Gastroesophageal sphincter (tissue), 4 donors: Measurements from ENCODE around the gene LARGE1. TPM values are rescaled to one million over a fixed set of nuclear protein-coding genes. Genes with fewer than 3 reads are reported as not detected.

Experiments
- ATAC-seq: fragments of 150-250 bp; one replicate; pipeline ENCODE4 v1.9.1; 2016; ENCODE audit warnings: mild to moderate bottlenecking, moderate library complexity
- H3K27ac ChIP-seq, 4 donors: fragments of 200-600 bp; sonication (generic) in 3 of 4; 1 replicate in 3 of 4; 2 replicates in 1 of 4; pipeline ENCODE4 v1.5.1; 2016 to 2019
- H3K27me3 ChIP-seq: fragments of 200-600 bp; sonication (generic); one replicate; pipeline ENCODE4 v1.5.1; 2019
- H3K36me3 ChIP-seq, 2 donors: fragments of 200-600 bp; sonication (generic); one replicate each; pipeline ENCODE4 v1.5.1; 2019; ENCODE audit warnings: control low read depth in 1 of 2
- H3K4me1 ChIP-seq, 3 donors: fragments of 200-600 bp; sonication (generic); 1 replicate in 2 of 3; 2 replicates in 1 of 3; pipeline ENCODE4 v1.5.1; 2016 to 2019; ENCODE audit warnings: control low read depth in 2 of 3
- H3K4me3 ChIP-seq, 2 donors: fragments of 200-600 bp; sonication (generic); one replicate each; pipeline ENCODE4 v1.5.1; 2019; ENCODE audit warnings: mild to moderate bottlenecking in 1 of 2, moderate library complexity in 1 of 2
- H3K9me3 ChIP-seq, 3 donors: fragments of 200-600 bp; sonication (generic); one replicate each; pipeline ENCODE4 v1.5.1; 2017 to 2019; ENCODE audit warnings: control low read depth in 2 of 3
- EP300 ChIP-seq: sonication (generic); formaldehyde crosslinking; IDR thresholded peaks from one replicate; pipeline ENCODE4 v1.6.1; 2017; ENCODE audit warnings: antibody characterized with exemption, mild to moderate bottlenecking
- POLR2A ChIP-seq, 2 donors: fragments of 450-650 bp; IDR thresholded peaks; one replicate each; pipeline ENCODE4 v1.6.1; 2017; ENCODE audit warnings: antibody characterized with exemption in 2 of 2, mild to moderate bottlenecking in 2 of 2, moderate library complexity in 1 of 2
- POLR2AphosphoS5 ChIP-seq: sonication (generic); formaldehyde crosslinking; IDR thresholded peaks from one replicate; pipeline ENCODE4 v1.6.1; 2017; ENCODE audit warnings: antibody characterized with exemption
- WGBS, 2 donors: methylation state at CpG; one replicate each; pipeline ENCODE4 v1.1.5; 2018; ENCODE audit warnings: low coverage in 1 of 2; 5-methylcytosine and 5-hydroxymethylcytosine counted together
- total RNA-seq, 4 donors: library from RNA; depleted of rRNA; stranded (reverse); fragments of >200 nt; gene quantifications; one replicate each; pipeline ENCODE4 v1.1.0, GENCODE V29; 2016
- TF ChIP-seq, protein P1 (sequence below), 4 experiments: fragments of 200-600 bp in 2 of 4; fragments of 450-650 bp in 2 of 4; sonication (generic) in 1 of 4; IDR thresholded peaks; one replicate each; pipeline ENCODE4 v1.5.1; 2017 to 2019; ENCODE audit warnings: antibody characterized with exemption in 4 of 4, mild to moderate bottlenecking in 2 of 4, moderate library complexity in 2 of 4

LARGE1 gene
- total RNA-seq, 4 donors from 2014 or later: 23.0 to 67.8 (median 48.0) TPM

DNA sequence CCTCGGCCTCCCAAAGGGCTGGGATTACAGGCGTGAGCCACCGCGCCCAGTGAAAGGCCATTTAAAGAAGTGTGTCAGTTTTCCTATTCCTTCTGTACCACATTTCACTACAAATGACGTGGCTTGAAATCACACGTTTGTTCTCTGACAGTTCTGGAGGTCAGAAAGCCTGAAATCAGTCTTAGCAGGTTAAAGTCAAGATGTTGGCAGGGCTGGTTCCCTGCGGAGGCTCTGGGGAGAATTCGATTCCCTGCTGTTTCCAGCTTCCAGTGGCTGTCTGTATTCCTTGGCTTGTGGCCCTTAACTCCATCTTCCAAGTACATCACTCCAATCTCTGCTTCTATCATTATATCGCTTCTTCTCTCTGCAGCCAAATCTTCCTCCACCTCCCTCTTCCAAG, 383.2 kb downstream of the LARGE1 start:
- H3K27me3 ChIP-seq: no peaks in the 10 kb centered on the region
- no peaks in the 10 kb centered on the region for H3K9me3 ChIP-seq
- peak overlapping the region in 3 of 4 donors; percentile 4 to 61 (median 14) for H3K27ac ChIP-seq
- no peak for ATAC-seq
- TF ChIP-seq EP300: no peak
- no peak for TF ChIP-seq POLR2A (IDR thresholded peaks at IDR 0.05)
- TF ChIP-seq POLR2AphosphoS5: peak; percentile 19
- H3K4me1 ChIP-seq: peaks cover 0 to 51% (median 19%) of the 10 kb centered on the region in 3 donors
- H3K4me3 ChIP-seq: no peak overlapping the region
- no peaks in the 10 kb centered on the region for H3K36me3 ChIP-seq
- WGBS, 2 donors: 77% methylated on average over 5 to 9 of the region's 9 CpGs

DNA sequence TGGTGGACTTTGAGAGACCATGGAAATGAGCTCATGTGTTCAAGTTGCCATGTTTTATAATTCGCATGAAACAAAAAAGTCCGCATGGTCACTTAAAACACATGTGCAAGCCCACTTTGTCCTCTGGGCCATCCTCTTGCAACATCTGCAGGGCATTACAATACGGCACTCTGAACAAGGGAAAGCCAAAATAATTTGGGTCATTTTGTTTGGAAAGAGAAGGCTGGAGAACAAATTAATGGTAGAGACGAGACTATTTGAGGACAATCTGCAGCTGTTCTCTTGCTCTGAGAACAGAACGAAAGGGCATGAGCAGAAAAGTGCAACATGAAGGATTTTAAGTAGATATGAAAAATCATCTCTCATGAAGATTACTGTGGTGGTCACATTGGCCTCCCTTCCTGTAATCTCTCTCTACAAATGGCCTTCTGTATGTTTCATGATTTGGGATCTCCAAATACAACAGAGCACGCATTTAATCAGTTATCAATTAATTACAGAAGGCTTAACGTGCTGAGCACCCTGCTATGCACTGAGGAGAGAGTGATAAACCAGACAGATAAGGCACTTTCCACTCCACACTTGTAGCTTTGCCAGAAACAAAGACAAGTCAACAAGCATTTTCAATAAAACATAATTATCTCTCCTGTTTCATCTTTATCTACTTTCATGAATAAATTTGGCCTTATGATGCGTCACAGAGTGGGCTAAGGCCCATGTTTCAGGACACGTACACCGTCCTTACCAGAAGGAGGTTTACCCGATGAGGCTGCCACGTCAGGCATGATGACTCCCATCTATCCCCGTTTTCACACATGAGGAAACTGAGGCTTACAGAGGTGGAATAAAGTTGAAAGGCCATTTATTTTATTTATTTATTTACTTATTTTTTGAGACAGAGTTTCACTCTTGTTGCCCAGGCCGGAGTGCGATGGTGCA, 384.1 kb downstream of the LARGE1 start:
- Histone ChIP-seq H3K36me3 (no peaks in the 10 kb centered on the region), H3K27me3 (no peaks in the 10 kb centered on the region), H3K27ac (peak overlapping the region in 3 of 4 donors; percentile 4 to 61 (median 14)), H3K4me1 (peaks cover 0 to 51% (median 19%) of the 10 kb centered on the region in 3 donors), H3K4me3 (no peak overlapping the region), H3K9me3 (no peaks in the 10 kb centered on the region)
- peak; percentile 48 for ATAC-seq
- TF ChIP-seq, protein P1, sequence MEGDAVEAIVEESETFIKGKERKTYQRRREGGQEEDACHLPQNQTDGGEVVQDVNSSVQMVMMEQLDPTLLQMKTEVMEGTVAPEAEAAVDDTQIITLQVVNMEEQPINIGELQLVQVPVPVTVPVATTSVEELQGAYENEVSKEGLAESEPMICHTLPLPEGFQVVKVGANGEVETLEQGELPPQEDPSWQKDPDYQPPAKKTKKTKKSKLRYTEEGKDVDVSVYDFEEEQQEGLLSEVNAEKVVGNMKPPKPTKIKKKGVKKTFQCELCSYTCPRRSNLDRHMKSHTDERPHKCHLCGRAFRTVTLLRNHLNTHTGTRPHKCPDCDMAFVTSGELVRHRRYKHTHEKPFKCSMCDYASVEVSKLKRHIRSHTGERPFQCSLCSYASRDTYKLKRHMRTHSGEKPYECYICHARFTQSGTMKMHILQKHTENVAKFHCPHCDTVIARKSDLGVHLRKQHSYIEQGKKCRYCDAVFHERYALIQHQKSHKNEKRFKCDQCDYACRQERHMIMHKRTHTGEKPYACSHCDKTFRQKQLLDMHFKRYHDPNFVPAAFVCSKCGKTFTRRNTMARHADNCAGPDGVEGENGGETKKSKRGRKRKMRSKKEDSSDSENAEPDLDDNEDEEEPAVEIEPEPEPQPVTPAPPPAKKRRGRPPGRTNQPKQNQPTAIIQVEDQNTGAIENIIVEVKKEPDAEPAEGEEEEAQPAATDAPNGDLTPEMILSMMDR (IDR thresholded peaks at IDR 0.05): no peak
- peak; percentile 41 for TF ChIP-seq POLR2AphosphoS5
- whole genome bisulfite sequencing, 2 donors: 72 to 88% methylated on average over 8 to 15 of the region's 15 CpGs

- Histone ChIP-seq H3K36me3 (no peaks in the 10 kb centered on the region), H3K4me3 (no peak overlapping the region), H3K9me3 (no peaks in the 10 kb centered on the region), H3K4me1 (peaks cover 0 to 23% (median 0%) of the 10 kb centered on the region in 3 donors), H3K27ac (peak overlapping the region in 3 of 4 donors; percentile 29 to 53 (median 35)), H3K27me3 (no peaks in the 10 kb centered on the region)
- 45 to 49% methylated on average over 6 to 9 of the region's 9 CpGs for WGBS, 2 donors
- ATAC-seq: peak; percentile 61
- TF ChIP-seq, protein P1 (IDR thresholded peaks at IDR 0.05): no peak
- peak; percentile 10 for TF ChIP-seq POLR2AphosphoS5
These were observed 390.7 kb downstream of the LARGE1 start for GRCh38 chr22:33529424-33530113.

- TF ChIP-seq, protein P1 (IDR thresholded peaks at IDR 0.05): no peak
- TF ChIP-seq EP300 (no peak), POLR2A (IDR thresholded peaks at IDR 0.05) (no peak), POLR2AphosphoS5 (no peak)
- ATAC-seq: no peak
- H3K27ac ChIP-seq: no peak overlapping the region
- no peak overlapping the region for H3K4me3 ChIP-seq
- H3K36me3 ChIP-seq: no peaks in the 10 kb centered on the region
- no peaks in the 10 kb centered on the region for H3K27me3 ChIP-seq
- no peaks in the 10 kb centered on the region for H3K9me3 ChIP-seq
- 44 to 59% methylated on average over 2 to 3 of the region's 3 CpGs for WGBS, 2 donors
- H3K4me1 ChIP-seq: peaks cover 0 to 25% (median 0%) of the 10 kb centered on the region in 3 donors
These were observed 392.1 kb downstream of the LARGE1 start for GRCh38 chr22:33528183-33528582.

GRCh38 chr22:33526434-33527107, 393.7 kb downstream of the LARGE1 start:
- Histone ChIP-seq H3K4me1 (peaks cover 0 to 25% (median 0%) of the 10 kb centered on the region in 3 donors), H3K36me3 (no peaks in the 10 kb centered on the region), H3K4me3 (no peak overlapping the region), H3K27me3 (no peaks in the 10 kb centered on the region), H3K27ac (no peak overlapping the region), H3K9me3 (peaks cover 0 to under 1% (median 0%) of the 10 kb centered on the region in 3 donors)
- no peak for TF ChIP-seq EP300
- no peak for TF ChIP-seq POLR2A (IDR thresholded peaks at IDR 0.05)
- TF ChIP-seq POLR2AphosphoS5: no peak
- TF ChIP-seq, protein P1 (IDR thresholded peaks at IDR 0.05): no peak
- no peak for ATAC-seq
- WGBS, 2 donors: 85 to 97% methylated on average over 4 to 10 of the region's 12 CpGs
